Kidney (tissue), 14 donors: Measurements from ENCODE around the gene LAD1. TPM values are rescaled to one million over a fixed set of nuclear protein-coding genes. Genes with fewer than 3 reads are reported as not detected.
A peak's percentile ranks its signal among the peaks of the same experiment; 100 is the strongest.

ENCODE experiments used
- DNase-seq, 5 donors: peaks; one replicate each; pipeline ENCODE4 v3.0.0-alpha.2; 2013 to 2020
- FAIRE-seq: peaks from 2 replicates; lab custom pipeline; 2012; peaks lifted over from hg19 to GRCh38; lab: Jason Lieb, UNC
- H3K27ac ChIP-seq, 2 donors: one replicate each; pipeline ENCODE4 v1.7.0; 2013; ENCODE audit warnings: low read depth in 2 of 2, low read length in 2 of 2, inconsistent platforms in 1 of 2
- H3K27me3 ChIP-seq: one replicate; pipeline ENCODE4 v1.7.1; 2013; ENCODE audit warnings: low read length, inconsistent platforms; ENCODE audit not compliant: control insufficient read depth, insufficient read depth
- H3K36me3 ChIP-seq, 3 donors: one replicate each; pipeline versions ENCODE4 v1.7.0 to v1.7.1; 2013; ENCODE audit warnings: low read length in 3 of 3, control low read depth in 1 of 3, inconsistent platforms in 1 of 3; ENCODE audit not compliant: insufficient read depth in 3 of 3, control insufficient read depth in 2 of 3
- H3K4me1 ChIP-seq, 3 donors: one replicate each; pipeline versions ENCODE4 v1.7.0 to v1.7.1; 2013; ENCODE audit warnings: low read length in 3 of 3, inconsistent platforms in 1 of 3, low read depth in 1 of 3; ENCODE audit not compliant: control insufficient read depth in 2 of 3, insufficient read depth in 2 of 3
- H3K4me3 ChIP-seq, 3 donors: one replicate each; pipeline versions ENCODE4 v1.7.0 to v1.8.1; 2013; ENCODE audit warnings: low read length in 3 of 3, control low read depth in 1 of 3, inconsistent platforms in 1 of 3
- H3K9ac ChIP-seq, 3 donors: one replicate each; pipeline versions ENCODE4 v1.7.0 to v1.7.1; 2013; ENCODE audit warnings: low read length in 3 of 3, control low read depth in 1 of 3, inconsistent platforms in 1 of 3
- H3K9me3 ChIP-seq, 3 donors: one replicate each; pipeline versions ENCODE4 v1.7.0 to v1.7.1; 2013; ENCODE audit warnings: low read length in 3 of 3, control low read depth in 1 of 3, inconsistent platforms in 1 of 3; ENCODE audit not compliant: control insufficient read depth in 2 of 3, insufficient read depth in 1 of 3
- CTCF ChIP-seq: IDR thresholded peaks from 3 replicates; pipeline ENCODE4 v1.5.1; 2012; ENCODE audit warnings: mild to moderate bottlenecking, moderate library complexity, borderline replicate concordance; ENCODE audit not compliant: insufficient read depth; ENCODE audit errors: extremely low read depth
- intact Hi-C: fragments of 100-400 bp; cut with DNase I; formaldehyde crosslinking; loops from one replicate; pipeline ENCODE4 v1.11.1; 2022
- polyA plus RNA-seq: library from polyadenylated mRNA; stranded (reverse); fragments of 350-450 nt; fragmentation: Illumina TruSeq; extraction: RNeasy Lipid Tissue Mini Kit (QIAGEN cat#74804); gene quantifications from one replicate; pipeline ENCODE4 v1.2.3, GENCODE V29; 2014; ENCODE audit warnings: low read depth, low replicate concordance; ENCODE audit not compliant: insufficient read depth
- total RNA-seq: library from RNA; stranded (reverse); fragmentation: NEBNext Ultra II Directional; extraction: Animal tissue kit (Norgen Biotek cat#: 25700); gene quantifications from one replicate; pipeline ENCODE4 v1.2.1, GENCODE V29; 2021
- donor health status: control.
- donor health status: control.
- donor health status: control.
- donor health status: control.
- donor health status: control.
- donor health status: DM: yes; HTN: yes; CAD: no.
- donor health status: Normal renal cell carcinoma (clear cell type).

Gene LAD1
- total and polyA plus RNA-seq, 2 donors from 2014 or later = 70.7 to 72.6 TPM

GRCh38 chr1:201406831-201407406 lies 7.8 kb upstream of the LAD1 start:
- peaks cover 3 to 32% (median 30%) of the 10 kb centered on the region in 3 donors for H3K4me1 ChIP-seq
- peaks cover 0 to 3% (median 0%) of the 10 kb centered on the region in 3 donors for H3K36me3 ChIP-seq
- no peaks in the 10 kb centered on the region for H3K9me3 ChIP-seq
- DNase-seq = peak in 2 of 5 donors; percentile 50 to 90
- H3K4me3 ChIP-seq = no peak overlapping the region
- no peak for TF ChIP-seq CTCF
- no peak for FAIRE-seq
- intact Hi-C loops = no loop called here
- no peaks in the 10 kb centered on the region for H3K27me3 ChIP-seq
- H3K27ac ChIP-seq = peak overlapping the region in 1 of 2 donors; percentile 86
- no peak overlapping the region for H3K9ac ChIP-seq

GRCh38 chr1:201405484-201405831 lies 6.3 kb upstream of the LAD1 start:
- FAIRE-seq (no peak), DNase-seq (peak; percentile 74 to 94 (median 86))
- peak overlapping the region; percentile 82 to 86 for H3K27ac ChIP-seq
- peak overlapping the region in 1 of 3 donors; percentile 60 for H3K9ac ChIP-seq
- peak overlapping the region in 1 of 3 donors; percentile 19 for H3K4me3 ChIP-seq
- no peaks in the 10 kb centered on the region for H3K9me3 ChIP-seq
- intact Hi-C loops = no loop called here
- H3K27me3 ChIP-seq = no peaks in the 10 kb centered on the region
- no peaks in the 10 kb centered on the region for H3K36me3 ChIP-seq
- peaks cover 3 to 34% (median 32%) of the 10 kb centered on the region in 3 donors for H3K4me1 ChIP-seq
- no peak for TF ChIP-seq CTCF

- peak overlapping the region; percentile 82 to 86 for H3K27ac ChIP-seq
- DNase-seq = no peak
- peaks cover 3 to 39% (median 32%) of the 10 kb centered on the region in 3 donors for H3K4me1 ChIP-seq
- H3K4me3 ChIP-seq = peak overlapping the region in 1 of 3 donors; percentile 25
- intact Hi-C loops = no loop called here
- no peaks in the 10 kb centered on the region for H3K36me3 ChIP-seq
- FAIRE-seq = no peak
- H3K9me3 ChIP-seq = no peaks in the 10 kb centered on the region
- H3K27me3 ChIP-seq = no peaks in the 10 kb centered on the region
- no peak for TF ChIP-seq CTCF
- H3K9ac ChIP-seq = peak overlapping the region in 1 of 3 donors; percentile 60
Measured at GRCh38 chr1:201404722-201405483, 5.8 kb upstream of the LAD1 start.
